GM20000 (cell line): Measurements from ENCODE around the gene CCDC27.

Source experiments
- DNase-seq: peaks from one replicate; pipeline ENCODE4 v3.0.0; 2012; ENCODE audit warnings: low spot score
- CTCF ChIP-seq: IDR thresholded peaks from 2 replicates; pipeline ENCODE4 v1.5.1; 2012; ENCODE audit warnings: mild to moderate bottlenecking, control low read depth; ENCODE audit errors: extremely low read depth, missing control alignments

Gene CCDC27

GRCh38 chr1:3721955-3722465 lies 30.2 kb upstream of the CCDC27 start:
- TF ChIP-seq CTCF: no peak
- DNase-seq: no peak

GRCh38 chr1:3722846-3723245 lies 29.4 kb upstream of the CCDC27 start:
- DNase-seq: no peak
- no peak for TF ChIP-seq CTCF

- peak; percentile 98 for TF ChIP-seq CTCF
- DNase-seq: peak; percentile 85
These were observed 27.7 kb upstream of the CCDC27 start for GRCh38 chr1:3724416-3725030.

- TF ChIP-seq CTCF: no peak
- no peak for DNase-seq
These were observed 26.9 kb upstream of the CCDC27 start for GRCh38 chr1:3725366-3725765.

- DNase-seq: peak; percentile 81
- TF ChIP-seq CTCF: peak; percentile 58
These were observed 25.0 kb upstream of the CCDC27 start for GRCh38 chr1:3727042-3727824.

GRCh38 chr1:3727825-3728776 lies 24.1 kb upstream of the CCDC27 start:
- no peak for DNase-seq
- no peak for TF ChIP-seq CTCF
